ENCODE results near the gene GORASP1.

DNA sequence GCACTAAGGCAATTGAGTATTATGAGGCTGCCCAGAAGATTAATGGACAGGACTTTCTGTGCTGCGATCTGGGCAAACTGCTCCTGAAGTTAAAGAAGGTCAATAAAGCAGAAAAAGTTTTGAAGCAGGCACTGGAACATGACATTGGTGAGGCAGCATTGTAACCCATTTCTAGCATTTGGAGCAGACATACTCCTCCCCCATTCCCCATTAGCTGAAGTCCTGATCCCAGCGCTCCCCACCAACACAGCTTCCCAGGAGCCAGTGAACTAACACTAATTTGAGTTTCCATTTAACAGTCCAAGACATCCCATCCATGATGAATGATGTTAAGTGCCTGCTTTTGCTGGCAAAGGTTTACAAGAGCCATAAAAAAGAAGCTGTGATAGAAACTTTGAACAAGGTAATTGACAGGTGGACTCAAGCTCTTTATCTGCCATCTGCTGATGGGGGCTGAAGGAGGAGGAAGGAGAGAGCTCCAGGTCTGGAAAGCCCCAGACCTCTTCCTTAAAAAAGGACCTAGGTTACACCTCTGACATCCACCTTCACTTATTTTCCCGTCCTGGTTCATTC, 23.4 kb upstream of the GORASP1 start:
- TF ChIP-seq POLR2A (IDR thresholded peaks at IDR 0.05) (no peak), CTCF (IDR thresholded peaks at IDR 0.05) (no peak)
